DMS153 treated with DMSO at 0.1 percent for 48 hours (cell line): ENCODE results near the gene ABCB10.
A peak's percentile ranks its signal among the peaks of the same experiment; 100 is the strongest.
"Not testable (repeated sequence)": the region's sequence is repeated elsewhere in the genome, so short reads cannot be mapped to it uniquely, and the experiment has no call there.

Experiments
- DNase-seq: peaks from one replicate; lab custom pipeline; 2025; ENCODE audit not compliant: unreplicated experiment; lab: John Stamatoyannopoulos, UW

The ABCB10 gene

GRCh38 chr1:229558460-229559335, at the start of gene ABCB10:
Gene ABCB10, minus strand, starts transcription at chr1:229558707. Its CDS starts 55 bp downstream, at chr1:229558652.
- DNase-seq, result peak; percentile 98

GRCh38 chr1:229607370-229607769, 48.9 kb upstream of the ABCB10 start:
- DNase-seq, result no peak

- DNase-seq, result no peak
Observed at GRCh38 chr1:229603371-229604005, 45.0 kb upstream of the ABCB10 start.

- no peak for DNase-seq
Observed at GRCh38 chr1:229600229-229600628, 41.7 kb upstream of the ABCB10 start.

- no peak for DNase-seq
Observed at GRCh38 chr1:229599218-229599954, 40.9 kb upstream of the ABCB10 start.

GRCh38 chr1:229597877-229598276, 39.4 kb upstream of the ABCB10 start:
- no peak for DNase-seq

GRCh38 chr1:229596925-229597699, 38.6 kb upstream of the ABCB10 start:
- DNase-seq, result no peak

GRCh38 chr1:229595876-229596275, 37.4 kb upstream of the ABCB10 start:
- not testable (repeated sequence) for DNase-seq

GRCh38 chr1:229594227-229595008, 35.9 kb upstream of the ABCB10 start:
- DNase-seq, result no peak

GRCh38 chr1:229593800-229594199, 35.3 kb upstream of the ABCB10 start:
- DNase-seq, result no peak

- DNase-seq, result no peak
Observed at GRCh38 chr1:229590119-229590518, 31.6 kb upstream of the ABCB10 start.

- DNase-seq, result no peak
Observed at GRCh38 chr1:229585338-229585737, 26.8 kb upstream of the ABCB10 start.

GRCh38 chr1:229582715-229583114, 24.2 kb upstream of the ABCB10 start:
- no peak for DNase-seq

GRCh38 chr1:229582011-229582694, 23.6 kb upstream of the ABCB10 start:
- DNase-seq, result peak; percentile 48

GRCh38 chr1:229581485-229581884, 23.0 kb upstream of the ABCB10 start:
- no peak for DNase-seq

GRCh38 chr1:229579059-229579673, 20.7 kb upstream of the ABCB10 start:
- peak; percentile 74 for DNase-seq

- no peak for DNase-seq
Observed at GRCh38 chr1:229578168-229579058, 19.9 kb upstream of the ABCB10 start.
